NCI-H1105 treated with DMSO at 0.1 percent for 48 hours (cell line): ENCODE results near the gene NTN1.

Experiments used
- DNase-seq: peaks from one replicate; lab custom pipeline; 2025; lab: John Stamatoyannopoulos, UW

The NTN1 gene

DNA sequence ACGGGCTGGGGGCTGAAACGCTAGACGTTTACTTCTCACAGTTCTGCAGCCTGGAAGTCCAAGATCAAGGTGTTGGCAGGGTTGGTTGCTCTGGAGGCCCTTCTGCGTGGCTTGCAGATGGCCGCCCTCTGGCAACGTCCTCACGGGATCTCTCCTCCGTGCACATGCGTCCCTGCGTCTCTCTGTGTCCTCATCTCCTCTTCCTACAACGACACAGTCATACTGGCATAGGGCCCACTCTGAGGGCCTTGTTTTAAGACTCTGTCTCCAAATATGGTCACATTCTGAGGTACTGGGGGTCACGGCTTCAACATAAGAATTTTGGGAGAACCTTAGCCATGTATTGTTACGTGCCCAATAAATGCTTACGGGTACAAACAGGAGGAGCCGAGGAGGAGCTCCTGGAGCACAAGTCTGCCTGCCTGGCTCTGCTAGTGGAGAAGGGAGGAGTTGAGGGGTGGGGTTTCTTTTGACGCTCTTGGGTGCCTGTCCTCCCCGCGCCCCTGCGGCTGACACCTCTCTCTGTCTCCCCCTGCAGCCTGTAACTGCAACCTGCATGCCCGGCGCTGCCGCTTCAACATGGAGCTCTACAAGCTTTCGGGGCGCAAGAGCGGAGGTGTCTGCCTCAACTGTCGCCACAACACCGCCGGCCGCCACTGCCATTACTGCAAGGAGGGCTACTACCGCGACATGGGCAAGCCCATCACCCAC, 141.1 kb downstream of the NTN1 start:
- DNase-seq, result peak; percentile 13

GRCh38 chr17:9166788-9167187, 145.5 kb downstream of the NTN1 start:
- DNase-seq, result no peak

DNA sequence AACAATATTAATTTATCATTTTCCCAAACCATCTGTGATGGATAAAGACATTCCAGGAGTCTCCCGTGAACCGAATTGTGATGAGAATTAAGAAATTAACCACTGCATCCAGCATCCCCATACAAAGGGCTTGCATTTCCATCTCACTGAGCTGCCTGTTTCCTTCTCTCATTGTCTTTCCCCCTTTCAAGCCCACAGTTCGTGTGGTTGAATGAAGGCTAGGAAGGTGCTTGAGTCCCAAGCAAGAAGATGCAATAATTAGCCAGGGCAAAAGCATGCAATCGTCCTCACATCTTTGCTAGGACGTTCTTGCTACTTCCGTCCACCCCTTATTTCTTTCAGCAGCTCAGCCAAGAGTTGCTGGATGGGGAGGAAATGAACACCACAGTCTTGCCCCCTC, 146.1 kb downstream of the NTN1 start:
- no peak for DNase-seq

DNA sequence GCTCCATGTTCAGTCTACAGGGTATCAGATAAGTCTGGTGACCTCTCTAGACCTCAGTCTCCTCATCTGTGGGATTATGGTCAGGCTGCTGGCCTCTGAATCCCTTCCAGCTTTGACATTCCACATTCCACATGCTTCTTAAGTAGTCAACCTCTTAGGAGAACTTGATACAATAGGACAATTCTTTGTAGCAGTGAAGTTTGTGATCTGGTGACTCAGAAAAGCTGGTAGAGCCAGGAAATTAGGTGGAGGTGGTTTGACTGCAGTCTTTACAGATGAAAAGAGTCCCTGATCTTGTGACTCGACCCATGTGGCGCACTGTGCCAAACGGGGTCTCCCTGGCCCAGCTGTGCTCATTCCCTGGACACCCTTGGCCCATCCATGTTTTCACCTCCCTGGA, 147.8 kb downstream of the NTN1 start:
- no peak for DNase-seq

DNA sequence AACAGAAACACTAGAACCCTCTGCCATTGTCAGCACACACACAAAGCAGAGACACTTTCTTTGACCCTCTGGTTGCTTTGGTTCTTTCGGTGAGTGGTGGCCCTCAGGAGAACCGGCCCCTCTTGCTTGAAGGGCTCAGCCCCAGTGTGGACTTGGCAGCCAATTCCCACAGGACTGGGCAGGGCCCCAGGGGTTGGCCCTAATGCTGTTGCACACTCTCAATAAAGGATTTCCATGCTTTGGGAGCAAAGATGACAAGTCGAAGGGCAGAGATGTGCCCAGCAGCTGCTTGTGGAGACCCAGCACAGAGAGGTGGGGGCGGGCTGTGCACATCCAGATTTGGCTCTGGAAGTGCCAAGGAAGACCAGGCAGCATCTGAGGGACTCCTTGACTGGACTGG, 149.0 kb downstream of the NTN1 start:
- no peak for DNase-seq

- no peak for DNase-seq
Observed at GRCh38 chr17:9170853-9171252, 149.5 kb downstream of the NTN1 start.

GRCh38 chr17:9173386-9173983, 152.2 kb downstream of the NTN1 start:
- no peak for DNase-seq

GRCh38 chr17:9174312-9174711, 153.0 kb downstream of the NTN1 start:
- DNase-seq, result no peak

- no peak for DNase-seq
Observed at GRCh38 chr17:9174779-9175574, 153.7 kb downstream of the NTN1 start.

- no peak for DNase-seq
Observed at GRCh38 chr17:9175700-9176467, 154.6 kb downstream of the NTN1 start.

DNA sequence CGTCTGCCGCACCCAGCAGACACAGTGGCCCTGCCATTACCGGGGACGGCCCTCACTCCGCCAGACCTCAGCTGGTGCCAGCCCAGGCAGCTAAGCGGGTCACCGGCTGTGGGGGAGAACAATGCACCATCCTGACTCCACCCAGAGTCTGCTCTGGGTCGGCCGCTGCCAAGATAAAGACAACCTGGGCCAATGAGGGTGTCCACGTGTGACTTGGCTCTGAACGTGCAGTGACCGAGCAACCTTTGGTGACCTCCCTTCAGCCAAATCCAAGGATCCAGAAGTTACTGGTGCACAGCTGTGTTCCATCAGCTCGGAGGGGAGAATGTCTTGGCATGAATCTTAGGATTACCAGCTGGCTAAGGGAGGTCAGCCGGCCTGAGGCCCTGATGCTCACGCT, 155.9 kb downstream of the NTN1 start:
- no peak for DNase-seq

- DNase-seq, result no peak
Observed at GRCh38 chr17:9178319-9178718, 157.0 kb downstream of the NTN1 start.

DNA sequence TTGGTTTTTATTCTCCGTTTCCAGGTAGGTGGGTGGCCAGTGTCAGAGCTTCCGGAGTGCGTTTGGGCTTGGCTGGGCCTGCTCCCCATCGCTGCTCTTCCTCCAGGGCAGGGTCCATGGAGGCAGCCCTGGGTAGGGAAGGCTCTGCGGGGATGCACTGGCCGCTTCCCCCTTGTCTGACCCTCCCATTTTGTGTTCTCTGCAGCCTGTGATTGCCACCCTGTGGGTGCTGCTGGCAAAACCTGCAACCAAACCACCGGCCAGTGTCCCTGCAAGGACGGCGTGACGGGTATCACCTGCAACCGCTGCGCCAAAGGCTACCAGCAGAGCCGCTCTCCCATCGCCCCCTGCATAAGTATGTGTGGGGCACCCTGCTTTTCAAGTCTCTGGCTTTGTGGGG, 158.3 kb downstream of the NTN1 start:
- DNase-seq, result no peak

DNA sequence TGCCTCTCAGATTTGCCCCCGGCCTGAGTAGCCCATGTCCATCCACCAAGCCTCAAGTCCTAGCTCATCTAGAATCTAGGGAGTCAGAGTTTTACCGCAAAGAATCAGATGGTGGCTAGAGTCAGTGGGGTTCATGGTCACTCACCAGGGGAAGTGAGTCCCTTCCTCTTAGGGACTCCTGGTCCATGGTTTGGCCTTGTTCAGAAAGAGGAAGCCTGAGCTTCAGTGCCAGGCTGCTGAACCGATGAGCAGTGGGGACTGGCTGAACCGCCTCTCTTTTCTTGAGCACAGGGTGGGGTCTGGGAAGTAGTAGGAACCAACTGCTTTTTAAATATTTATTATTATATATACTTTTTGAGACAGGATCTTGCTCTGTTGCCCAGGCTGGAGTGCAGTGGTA, 160.3 kb downstream of the NTN1 start:
- DNase-seq, result no peak

DNA sequence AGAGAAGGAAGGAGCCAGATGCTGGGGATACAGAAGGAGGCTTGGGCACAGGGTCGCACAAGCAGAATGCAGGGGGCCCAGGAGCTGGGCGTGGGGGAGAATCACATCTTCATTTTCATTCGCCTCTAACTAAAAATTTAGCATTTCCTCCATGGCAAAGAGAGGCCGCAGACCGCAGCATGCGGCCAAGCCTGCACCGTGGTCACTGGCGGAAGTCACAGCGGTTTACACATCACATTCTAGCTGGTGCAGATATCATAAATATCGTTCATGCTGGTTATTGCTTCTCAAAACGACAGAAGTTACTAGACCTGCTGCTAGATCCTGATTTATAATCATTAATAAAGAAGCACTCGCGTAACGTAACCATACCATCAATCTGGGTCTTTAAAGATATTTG, 162.0 kb downstream of the NTN1 start:
- DNase-seq, result no peak

DNA sequence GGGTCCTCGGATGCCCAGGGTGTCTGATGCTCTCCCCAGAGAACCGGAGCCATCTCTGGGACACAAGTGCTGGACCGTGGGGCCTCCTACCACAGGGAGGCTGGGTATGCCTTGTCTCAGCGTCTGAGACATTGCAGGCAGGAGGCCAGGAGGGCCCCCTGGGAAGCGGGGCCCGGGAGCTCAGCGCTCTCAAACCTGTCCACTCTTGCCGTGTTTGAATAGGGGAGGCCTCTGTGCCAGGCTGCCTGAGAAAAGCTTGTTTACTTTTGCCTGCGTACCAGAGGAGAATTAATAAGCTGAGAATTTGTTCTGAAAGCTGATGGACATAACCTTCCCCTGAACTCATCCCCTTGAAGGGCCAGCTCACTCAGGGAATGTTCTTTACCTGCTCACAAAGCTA, 163.8 kb downstream of the NTN1 start:
- DNase-seq, result peak; percentile 61

GRCh38 chr17:9185688-9186284, 164.5 kb downstream of the NTN1 start:
- peak; percentile 24 for DNase-seq

DNA sequence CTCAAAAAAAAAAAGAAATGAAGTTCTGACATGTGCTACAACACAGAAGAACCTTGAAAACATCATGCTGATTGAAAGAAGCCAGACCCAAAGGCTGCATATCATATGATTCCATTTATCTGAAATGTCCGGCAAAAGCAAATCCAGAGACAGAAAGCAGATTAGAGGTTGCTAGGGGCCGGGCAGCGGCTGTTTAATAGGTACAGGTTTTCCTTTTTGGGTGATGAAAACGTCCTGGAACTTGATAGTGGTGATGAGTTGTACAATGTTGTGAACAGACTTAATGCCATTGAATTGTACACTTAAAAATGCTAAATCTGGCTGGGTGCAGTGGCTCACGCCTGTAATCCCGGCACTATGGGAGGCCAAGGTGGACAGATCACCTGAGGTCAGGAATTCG, 166.5 kb downstream of the NTN1 start:
- DNase-seq, result no peak

GRCh38 chr17:9188367-9188766, 167.1 kb downstream of the NTN1 start:
- no peak for DNase-seq

DNA sequence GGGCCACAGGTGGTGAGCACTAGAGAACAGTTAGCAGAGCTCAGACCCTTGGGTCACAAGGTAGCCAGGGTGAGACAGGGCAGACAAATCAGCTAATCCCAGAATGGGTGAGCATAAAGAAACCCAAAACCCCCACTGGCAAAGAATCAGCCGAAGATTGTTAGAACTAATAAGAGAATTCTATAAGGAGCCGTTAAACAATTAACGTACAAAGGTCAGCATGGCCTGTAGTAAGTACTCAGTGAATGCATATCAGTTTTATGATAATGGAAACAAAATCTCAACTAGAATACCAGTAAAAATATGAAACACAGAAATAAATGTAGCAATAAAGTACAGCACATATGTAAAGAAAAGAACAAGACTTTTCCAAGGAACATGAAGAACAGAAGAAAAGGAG, 168.6 kb downstream of the NTN1 start:
- no peak for DNase-seq

- DNase-seq, result peak; percentile 79
Observed at GRCh38 chr17:9192010-9192409, 170.7 kb downstream of the NTN1 start.

DNA sequence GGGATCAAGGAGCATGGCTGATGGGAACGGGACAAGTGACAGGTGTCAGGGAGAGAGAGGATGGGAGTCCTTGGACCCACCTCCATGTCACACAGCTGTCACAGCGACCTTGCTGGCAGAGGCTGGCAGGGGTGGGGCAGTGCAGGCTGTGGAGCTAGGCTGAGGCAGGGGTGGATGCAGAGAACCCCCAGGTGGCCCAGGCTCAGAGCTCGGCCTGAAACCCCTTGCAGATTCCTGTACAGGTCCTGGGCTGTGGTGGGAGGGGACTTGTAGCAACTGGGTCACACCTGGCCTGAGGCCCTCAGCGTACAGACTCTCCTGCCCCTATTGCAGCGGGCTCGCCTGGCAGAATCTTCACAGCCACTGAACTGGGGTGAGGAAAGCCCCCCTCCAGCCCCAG, 174.1 kb downstream of the NTN1 start:
- DNase-seq, result no peak
